GM23338 (cell line): ENCODE data around the gene PLAAT3.

Source experiments
- CREB1 ChIP-seq: fragments of 250-450 bp; sonication (Bioruptor Pico); IDR thresholded peaks from 2 replicates; pipeline ENCODE4 v1.5.0; 2020; ENCODE audit warnings: low read depth, mild to moderate bottlenecking, moderate library complexity
- EZH2 ChIP-seq: fragments of 200-600 bp; sonication (generic); IDR thresholded peaks from one replicate; pipeline ENCODE4 v1.8.0; 2017; ENCODE audit warnings: antibody characterized with exemption, mild to moderate bottlenecking, low read depth; ENCODE audit not compliant: unreplicated experiment
- EZH2phosphoT487 ChIP-seq: fragments of 200-600 bp; sonication (generic); IDR thresholded peaks from one replicate; pipeline ENCODE4 v1.8.1; 2018; ENCODE audit warnings: antibody characterized with exemption; ENCODE audit not compliant: unreplicated experiment
- JUNB ChIP-seq: IDR thresholded peaks from one replicate; pipeline ENCODE4 v1.6.1; 2016; ENCODE audit warnings: antibody characterized with exemption; ENCODE audit not compliant: unreplicated experiment
- POLR2AphosphoS5 ChIP-seq: IDR thresholded peaks from 2 replicates; pipeline ENCODE4 v1.6.1; 2016; ENCODE audit warnings: antibody characterized with exemption, low read depth
- REST ChIP-seq: IDR thresholded peaks from one replicate; pipeline ENCODE4 v1.6.1; 2018; ENCODE audit warnings: antibody characterized with exemption; ENCODE audit not compliant: unreplicated experiment
- ZNF462 ChIP-seq: fragments of 250-450 bp; sonication (Bioruptor Pico); IDR thresholded peaks from 2 replicates; pipeline ENCODE4 v1.5.0; 2020; ENCODE audit warnings: mild to moderate bottlenecking, moderate library complexity
- TF ChIP-seq, protein P1 (sequence below), 2 experiments: fragments of 200-600 bp in 1 of 2; sonication (generic) in 1 of 2; conservative IDR thresholded peaks; 2 replicates each; pipeline versions ENCODE4 v1.5.1 to v1.6.1; 2016 to 2017; ENCODE audit warnings: antibody characterized with exemption in 2 of 2, low read depth in 2 of 2, mild to moderate bottlenecking in 2 of 2, moderate library complexity in 1 of 2
- TF ChIP-seq, protein P2 (sequence below): IDR thresholded peaks from 2 replicates; pipeline ENCODE4 v1.6.1; 2016; ENCODE audit warnings: antibody characterized with exemption

DNA sequence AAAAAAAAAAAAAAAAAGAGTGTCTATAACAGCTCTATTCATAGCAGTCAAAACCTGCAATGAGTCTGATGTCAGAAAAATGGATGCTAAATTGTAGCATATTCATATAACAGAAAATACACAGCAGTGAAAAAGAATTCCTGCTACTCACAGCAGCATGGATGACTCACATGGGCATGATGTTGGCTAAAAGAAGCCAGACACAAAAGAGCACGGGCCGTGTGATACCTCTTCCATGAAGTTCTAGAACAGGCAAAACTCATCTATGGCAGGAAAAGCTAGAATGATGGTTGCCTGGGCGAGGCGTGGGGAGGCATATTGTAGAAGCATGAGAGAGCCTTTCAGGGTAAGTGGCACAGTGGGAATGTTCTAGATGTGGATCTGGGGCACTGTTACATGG, 18.9 kb downstream of the PLAAT3 start:
- TF ChIP-seq REST (no peak), EZH2phosphoT487 (no peak), EZH2 (no peak), JUNB (no peak), POLR2AphosphoS5 (no peak), CREB1 (no peak), ZNF462 (no peak)
- TF ChIP-seq, protein P1, sequence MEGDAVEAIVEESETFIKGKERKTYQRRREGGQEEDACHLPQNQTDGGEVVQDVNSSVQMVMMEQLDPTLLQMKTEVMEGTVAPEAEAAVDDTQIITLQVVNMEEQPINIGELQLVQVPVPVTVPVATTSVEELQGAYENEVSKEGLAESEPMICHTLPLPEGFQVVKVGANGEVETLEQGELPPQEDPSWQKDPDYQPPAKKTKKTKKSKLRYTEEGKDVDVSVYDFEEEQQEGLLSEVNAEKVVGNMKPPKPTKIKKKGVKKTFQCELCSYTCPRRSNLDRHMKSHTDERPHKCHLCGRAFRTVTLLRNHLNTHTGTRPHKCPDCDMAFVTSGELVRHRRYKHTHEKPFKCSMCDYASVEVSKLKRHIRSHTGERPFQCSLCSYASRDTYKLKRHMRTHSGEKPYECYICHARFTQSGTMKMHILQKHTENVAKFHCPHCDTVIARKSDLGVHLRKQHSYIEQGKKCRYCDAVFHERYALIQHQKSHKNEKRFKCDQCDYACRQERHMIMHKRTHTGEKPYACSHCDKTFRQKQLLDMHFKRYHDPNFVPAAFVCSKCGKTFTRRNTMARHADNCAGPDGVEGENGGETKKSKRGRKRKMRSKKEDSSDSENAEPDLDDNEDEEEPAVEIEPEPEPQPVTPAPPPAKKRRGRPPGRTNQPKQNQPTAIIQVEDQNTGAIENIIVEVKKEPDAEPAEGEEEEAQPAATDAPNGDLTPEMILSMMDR (conservative IDR thresholded peaks at IDR 0.05; ENCODE audit: low read depth in 2 of 2), result no peak
- TF ChIP-seq, protein P2, sequence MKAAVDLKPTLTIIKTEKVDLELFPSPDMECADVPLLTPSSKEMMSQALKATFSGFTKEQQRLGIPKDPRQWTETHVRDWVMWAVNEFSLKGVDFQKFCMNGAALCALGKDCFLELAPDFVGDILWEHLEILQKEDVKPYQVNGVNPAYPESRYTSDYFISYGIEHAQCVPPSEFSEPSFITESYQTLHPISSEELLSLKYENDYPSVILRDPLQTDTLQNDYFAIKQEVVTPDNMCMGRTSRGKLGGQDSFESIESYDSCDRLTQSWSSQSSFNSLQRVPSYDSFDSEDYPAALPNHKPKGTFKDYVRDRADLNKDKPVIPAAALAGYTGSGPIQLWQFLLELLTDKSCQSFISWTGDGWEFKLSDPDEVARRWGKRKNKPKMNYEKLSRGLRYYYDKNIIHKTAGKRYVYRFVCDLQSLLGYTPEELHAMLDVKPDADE, result no peak
